Stimulated activated CD4-positive, alpha-beta T cell treated with anti-CD3 and anti-CD28 coated beads, TNF-alpha, amount 100 ng/mL, for 24 hours (primary cell): Measurements from ENCODE around the gene MDGA2.
A peak's percentile ranks its signal among the peaks of the same experiment; 100 is the strongest.
"Not testable (repeated sequence)": the region's sequence is repeated elsewhere in the genome, so short reads cannot be mapped to it uniquely, and the experiment has no call there.

Experiments used
- DNase-seq, 3 experiments: peaks; one replicate each; pipeline ENCODE4 v3.0.0-alpha.2; 2020; ENCODE audit warnings: low read depth in 3 of 3

Gene MDGA2

DNA sequence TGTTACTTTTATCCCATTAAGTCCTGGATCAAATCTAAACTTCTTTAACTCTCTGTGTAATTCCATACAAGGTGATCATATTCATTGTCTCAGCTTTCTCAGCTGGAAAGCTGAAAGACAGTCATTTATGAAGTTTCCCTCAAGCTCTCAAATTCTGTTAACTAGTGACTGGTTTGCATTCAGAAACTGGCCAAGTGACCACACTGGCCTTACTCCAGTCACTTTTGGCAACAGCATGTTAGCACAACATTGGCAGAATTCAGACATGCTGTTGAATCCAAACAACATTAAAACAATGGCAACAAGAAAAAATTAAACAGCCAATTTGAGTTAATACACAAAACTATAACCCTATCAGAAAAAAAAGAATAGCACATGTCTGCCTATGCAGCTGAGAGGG is 343.3 kb downstream of the MDGA2 start:
- no peak for DNase-seq

DNA sequence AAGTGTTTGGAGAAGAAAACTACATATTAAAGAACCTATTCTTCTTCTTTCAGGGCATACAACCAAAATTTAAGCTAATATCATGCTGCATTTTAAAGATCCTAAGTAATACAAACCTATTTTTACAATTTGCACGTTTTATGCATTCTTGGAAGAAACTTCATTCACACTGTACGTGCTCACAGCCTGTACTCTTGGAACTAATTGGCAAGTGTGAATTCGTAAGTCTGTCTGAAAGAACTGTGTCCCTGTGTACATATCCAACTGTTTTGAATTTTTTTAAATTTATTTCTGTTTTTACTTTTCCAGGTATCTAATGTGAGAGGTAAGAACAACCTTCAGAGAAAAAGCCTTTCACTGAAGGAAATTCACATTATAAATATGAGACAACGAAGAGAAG is 347.0 kb downstream of the MDGA2 start:
- DNase-seq: no peak

DNA sequence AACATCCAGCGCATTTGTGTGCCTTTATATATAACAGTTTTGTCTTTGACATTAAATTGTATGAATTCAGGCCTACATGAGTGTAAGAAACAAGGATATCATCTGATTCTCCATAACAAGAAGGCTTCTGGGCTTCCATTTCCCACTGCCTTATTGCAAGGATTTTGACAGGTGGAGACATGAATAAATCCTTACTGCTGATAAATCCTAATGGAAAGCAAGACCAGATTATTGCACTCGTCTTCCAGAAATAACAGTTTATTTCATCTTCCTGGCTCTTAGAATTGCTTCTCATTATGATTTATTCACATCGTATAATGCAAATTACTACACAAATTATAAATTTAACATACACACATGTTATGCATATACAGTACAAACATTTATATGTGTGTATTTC is 348.1 kb downstream of the MDGA2 start:
- no peak for DNase-seq

DNA sequence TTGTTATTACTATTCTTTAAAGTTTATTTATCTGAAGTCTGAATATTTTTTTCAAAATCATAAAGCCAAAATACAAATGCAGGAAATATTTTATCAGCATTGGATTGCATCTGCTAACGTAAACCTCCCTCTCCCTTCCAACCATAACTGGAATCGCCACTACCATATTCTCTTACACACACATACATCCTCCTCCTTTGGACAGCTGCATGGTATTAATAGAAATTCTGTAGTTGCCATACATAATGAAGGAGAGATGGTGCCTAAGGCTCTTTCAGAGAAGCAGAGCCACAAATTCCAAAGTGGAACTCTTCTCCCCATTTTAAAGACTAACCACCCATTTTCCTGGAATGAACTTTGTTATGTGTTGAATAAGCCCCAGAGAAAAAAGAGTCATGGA is 352.7 kb downstream of the MDGA2 start:
- no peak for DNase-seq

DNA sequence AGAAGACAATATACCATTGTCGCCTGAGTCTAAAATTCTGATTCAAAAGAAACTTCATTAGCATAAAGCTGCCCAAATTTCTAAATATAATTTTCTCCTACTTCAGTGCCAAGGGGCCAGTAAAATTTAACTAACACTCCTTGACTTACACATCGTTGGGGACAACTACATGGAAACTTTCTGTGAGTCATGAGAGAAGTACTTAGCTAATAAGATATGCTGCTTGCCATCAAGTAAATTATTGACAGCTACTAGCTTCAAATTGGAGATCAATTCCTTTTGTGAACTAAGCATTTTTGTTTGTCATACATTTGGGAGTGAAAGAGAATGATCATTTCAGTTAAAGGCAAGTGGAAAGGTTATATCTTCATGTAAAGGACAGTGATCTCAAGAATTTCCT is 373.3 kb downstream of the MDGA2 start:
- DNase-seq: no peak

DNA sequence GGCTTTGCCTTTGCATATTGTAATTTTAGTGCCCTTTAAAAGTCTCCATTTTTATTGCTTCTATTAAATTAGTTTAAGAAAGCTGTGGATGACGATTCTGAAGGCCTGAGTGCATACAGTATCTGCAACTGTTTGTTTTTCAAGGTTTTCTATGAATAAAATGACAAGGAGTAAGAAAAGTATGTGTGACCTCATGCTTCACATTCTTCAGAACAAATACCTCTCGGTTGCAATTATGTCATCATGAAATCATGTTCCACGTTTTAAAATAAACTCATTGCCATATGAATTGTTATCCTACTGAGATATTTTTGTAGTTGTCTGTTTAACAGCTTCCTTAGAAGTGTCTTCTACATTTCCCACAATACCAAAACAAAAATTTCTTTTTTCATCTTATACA is 374.6 kb downstream of the MDGA2 start:
- no peak for DNase-seq

DNA sequence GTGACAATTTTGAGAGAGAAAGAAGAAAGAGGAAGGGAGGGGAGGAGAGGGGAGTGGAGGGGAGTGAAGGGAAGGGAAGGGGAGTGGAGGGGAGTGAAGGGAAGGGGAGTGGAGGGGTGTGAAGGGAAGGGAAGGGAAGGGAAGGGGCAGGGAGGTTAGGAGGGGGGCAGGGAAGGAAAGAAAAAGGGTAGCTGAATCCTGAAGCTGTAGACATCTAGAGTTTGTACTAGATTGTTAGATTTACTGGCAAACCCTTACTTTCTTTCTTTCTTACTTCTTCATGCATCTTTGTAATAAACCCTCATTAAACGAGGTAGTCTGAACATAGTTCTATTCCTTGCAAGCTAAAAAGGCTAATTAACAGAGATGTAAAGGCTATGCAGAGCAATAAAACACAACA is 378.0 kb downstream of the MDGA2 start:
- DNase-seq: no peak

DNA sequence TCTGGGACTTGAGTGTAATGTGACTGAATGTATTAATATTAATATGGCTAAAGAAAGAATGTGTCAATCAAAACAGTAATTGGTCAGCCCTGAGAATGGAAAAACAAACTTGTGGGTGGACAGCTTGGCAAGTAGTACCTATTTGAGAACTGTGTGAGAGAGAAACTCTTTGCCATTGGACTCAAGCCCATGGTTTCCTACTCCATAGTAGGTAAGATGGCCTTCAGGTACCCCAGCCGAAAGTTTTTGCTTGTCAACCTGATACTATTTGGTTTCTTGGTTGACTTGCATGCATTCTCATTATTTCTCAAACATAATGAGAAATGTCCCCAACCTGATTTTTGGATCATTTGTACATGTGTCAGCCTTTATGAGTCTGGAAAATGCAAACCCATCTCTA is 391.1 kb downstream of the MDGA2 start:
- no peak for DNase-seq

DNA sequence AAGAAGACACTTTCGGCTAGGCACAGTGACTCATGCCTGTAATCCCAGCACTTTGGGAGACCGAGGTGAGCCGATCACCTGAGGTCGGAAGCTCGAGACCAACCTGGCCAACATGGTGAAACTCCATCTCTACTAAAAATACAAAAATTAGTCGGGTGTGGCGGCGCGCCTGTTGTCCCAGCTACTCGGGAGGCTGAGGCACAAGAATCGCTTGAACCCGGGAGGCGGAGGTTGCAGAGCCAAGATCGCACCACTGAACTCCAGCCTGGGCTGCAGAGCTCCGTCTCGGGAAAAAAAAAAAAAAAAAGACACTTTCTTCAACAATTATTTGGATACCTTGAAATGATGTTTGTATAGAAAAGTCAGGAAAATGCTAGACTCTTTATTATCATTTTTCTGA is 393.6 kb downstream of the MDGA2 start:
- DNase-seq: not testable (repeated sequence)

DNA sequence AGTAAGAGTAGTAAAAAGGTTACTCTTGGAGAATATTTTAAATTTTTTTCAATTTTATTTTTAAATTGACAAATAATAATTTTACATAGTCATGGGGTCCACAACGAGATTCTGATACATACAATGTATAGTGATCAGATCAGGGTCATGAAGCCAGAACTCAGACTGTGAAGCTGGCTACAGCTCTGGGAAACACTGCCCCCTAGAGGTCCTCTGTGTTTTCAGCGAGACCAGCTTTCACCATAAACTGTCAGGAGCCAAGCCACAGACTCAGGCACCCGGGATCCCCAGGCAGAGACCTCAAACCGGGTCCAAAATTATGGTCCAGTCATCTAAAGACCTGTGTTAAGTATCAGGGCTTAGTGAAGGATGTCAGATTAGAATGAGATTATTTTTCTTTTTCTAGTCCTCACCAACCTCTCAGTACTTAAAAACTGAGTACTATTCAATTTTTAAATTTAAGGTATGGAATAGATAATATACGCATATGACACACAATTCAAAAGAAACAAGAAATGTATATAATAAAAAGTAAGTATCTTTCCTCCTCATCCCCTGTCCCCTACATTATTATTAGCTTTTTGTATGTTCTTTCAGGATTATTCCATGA is 397.1 kb downstream of the MDGA2 start:
- peak in 1 of 3 experiments; percentile 10 for DNase-seq

DNA sequence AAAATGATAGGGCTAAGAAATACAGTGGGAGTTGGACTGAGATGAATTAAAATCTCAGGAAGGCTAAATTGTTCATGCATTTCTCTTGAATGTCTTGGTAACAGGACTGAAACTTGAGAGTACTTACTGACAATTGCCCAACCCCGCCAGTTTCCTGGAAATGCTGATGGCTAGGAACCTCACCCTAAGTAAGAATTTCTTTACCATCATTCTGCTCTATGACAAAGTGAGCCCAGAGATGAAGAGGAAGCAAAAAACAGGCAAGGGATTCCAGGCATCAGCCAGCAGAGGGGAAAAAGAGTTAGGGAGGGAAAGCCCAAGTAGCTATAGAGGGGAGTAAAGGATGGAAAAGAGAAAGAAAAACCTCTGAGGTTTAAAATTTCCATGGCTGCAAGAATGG is 397.7 kb downstream of the MDGA2 start:
- DNase-seq: no peak

DNA sequence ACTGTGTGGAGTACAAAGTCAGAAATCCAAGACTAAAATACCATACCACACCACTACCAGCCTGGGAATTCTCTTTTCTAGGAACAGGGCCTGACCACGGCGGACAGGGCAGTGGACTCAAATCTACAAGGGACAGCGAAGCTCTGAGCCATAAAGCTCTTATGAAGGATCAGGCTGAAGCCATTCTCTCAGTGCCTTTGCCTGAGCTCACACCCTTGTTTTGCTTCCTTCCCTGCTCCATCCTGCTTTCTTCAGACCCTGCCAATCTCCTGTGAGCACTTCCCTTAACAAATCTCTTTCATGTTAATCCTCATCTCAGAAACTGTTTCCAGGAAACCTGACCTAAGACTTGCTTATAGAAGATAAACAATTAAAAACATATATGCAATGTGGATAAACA is 398.5 kb downstream of the MDGA2 start:
- DNase-seq: no peak

DNA sequence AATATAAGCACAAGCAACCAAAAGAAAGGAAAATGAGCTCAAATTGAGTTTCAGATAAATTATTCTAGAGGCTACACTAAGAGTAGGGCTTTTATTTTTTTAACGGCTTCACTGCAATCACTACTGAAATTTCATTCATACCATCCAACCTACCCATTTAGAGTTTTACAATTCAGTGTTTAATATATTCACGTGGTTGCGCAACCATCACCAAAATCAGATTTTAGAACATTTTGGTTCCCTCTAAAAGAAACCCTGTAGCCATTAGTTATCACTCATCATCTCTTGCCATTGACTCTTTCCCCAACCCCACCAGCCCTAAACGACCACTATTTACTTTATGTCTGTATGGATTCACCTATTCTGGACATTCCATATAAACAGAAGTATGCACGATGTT is 401.5 kb downstream of the MDGA2 start:
- no peak for DNase-seq

DNA sequence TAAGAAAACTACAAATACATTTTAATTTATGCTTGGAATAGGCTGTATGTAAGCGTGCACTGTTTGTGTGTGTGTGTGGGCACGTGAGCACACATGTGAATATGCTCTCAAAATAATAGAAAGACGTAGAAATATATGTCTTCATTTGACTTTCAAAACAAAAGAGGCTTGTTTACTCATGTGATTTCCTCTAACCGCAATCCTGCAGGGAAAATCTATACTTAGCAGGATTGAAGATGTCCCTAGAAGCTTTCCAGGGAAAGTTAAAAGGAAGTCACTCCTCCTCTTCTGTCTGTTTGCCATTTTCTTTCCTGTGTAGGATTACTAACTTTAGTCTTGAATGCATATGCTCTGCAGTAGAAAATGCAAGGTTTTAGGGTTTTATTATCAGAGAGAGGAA is 404.7 kb downstream of the MDGA2 start:
- no peak for DNase-seq

DNA sequence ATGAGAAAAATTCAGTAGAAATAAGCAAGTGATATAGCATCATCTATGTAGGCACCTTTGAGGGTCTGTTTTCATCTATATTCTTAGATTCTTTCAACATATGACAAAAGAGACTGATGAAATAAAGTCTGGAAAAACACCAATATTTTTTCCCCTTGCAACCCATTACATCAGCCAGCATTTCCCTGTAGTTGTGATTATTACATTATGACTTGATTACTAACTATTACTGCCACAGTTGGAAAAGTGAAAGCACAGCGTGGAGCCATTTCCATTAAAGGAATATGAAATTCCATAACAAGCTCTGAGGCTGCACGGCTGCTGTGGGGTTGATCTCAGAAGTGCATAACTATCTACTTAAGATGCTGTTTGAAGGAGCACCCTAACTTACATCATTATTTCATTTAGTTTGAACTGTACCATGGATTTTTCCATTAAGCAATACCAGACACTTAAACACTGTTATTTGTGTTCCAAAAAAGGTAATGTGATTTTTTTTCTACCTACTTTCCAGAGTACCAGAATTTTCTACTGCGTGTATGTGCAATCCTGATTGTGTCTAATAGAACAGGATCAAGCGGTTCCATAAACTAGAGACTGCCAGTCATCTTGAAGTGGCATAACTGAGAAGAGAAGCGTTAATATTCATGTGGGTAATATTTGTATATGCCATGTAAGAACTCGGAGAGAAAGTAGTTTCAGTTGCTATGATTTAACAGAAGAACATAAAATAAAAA is 405.5 kb downstream of the MDGA2 start:
- no peak for DNase-seq

DNA sequence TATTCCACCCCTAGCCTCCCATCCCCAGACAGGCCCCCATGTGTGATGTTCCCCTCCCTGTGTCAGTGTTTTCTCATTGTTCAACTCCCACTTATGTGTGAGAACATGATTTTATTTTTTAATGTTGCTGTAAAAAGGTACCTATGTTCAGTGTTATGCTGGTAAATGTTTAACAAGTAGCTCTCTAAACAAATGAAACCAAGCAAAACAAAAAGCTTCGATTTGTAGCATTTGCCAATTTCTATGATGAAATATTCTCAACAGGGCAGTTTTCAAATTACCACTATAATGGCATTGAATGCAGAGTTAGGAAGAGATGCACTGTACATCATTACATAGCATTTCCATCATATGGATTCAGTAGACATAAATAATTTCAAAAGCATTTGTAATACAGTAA is 410.6 kb downstream of the MDGA2 start:
- no peak for DNase-seq

DNA sequence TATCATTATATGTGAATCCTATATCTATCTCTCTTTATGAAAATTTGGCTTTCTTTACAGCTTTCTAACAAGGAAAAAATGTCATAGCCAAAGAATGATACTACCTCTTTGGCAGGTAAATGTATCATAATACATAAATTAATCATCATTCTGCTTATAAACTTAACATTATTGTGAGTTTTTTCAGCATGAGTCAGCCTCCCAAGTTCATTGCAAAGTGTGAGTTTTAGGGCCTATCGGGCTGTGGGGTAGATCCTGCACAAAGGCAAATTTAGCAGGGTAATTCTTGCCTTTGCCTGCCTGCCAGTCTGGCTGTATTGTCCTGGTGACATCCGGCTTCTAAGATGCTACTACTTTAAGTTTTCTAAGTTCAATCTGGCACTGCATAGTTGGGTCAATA is 412.6 kb downstream of the MDGA2 start:
- no peak for DNase-seq

DNA sequence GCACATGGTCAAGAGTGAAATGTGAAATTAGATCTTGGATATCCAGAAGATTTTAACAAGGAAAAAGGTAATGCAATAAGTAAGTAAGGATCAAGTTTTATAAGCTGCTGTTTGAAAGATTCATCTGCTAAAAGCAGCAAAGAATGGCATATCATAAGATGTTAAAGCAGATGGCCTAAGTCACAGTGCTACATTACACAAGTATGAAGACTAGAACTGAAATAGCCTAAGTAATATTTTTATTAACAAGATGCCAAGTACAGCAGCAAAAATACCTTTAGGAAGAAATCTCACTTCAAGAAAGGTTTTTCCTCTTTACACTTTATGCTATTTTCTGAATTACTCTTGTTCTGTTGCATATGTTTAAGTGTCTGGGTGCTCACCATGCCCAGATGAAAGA is 414.1 kb downstream of the MDGA2 start:
- DNase-seq: no peak

DNA sequence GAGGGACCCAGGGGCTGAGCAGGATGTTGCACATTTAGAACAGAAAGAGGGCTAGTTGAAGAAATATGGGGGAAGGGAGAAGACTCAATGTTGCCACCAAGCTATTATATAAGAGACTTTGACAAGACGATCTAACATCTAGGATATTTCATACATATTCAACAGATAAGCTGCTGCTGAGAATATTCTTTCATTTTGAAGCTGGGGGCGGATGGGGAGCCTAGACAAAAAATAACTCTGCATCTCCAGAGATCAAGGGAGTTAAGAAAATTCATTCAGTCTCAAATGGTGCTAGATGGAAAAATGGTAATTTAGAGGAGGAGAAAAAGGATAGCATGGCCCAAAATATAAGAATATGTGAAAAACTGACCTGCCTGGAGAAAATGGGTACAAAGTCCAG is 415.6 kb downstream of the MDGA2 start:
- no peak for DNase-seq

DNA sequence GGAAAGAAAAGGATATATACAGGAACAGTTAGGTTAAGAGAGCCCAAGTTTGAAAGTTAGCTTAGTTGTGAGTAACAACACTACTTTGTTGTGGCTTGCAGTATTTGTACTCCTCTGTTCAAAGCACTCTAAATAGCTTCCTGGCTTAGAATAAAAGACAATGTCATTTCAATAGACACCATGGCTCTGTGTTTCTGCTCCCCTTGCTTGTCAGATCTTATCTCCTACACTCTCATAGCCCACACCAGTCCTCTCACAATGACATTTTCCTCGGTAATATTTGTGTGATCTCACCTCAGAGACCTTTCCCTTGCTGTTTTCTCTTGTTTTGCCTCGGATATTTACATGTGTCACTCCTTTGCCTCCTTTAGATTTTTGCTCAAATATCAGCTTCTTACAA is 418.4 kb downstream of the MDGA2 start:
- no peak for DNase-seq

DNA sequence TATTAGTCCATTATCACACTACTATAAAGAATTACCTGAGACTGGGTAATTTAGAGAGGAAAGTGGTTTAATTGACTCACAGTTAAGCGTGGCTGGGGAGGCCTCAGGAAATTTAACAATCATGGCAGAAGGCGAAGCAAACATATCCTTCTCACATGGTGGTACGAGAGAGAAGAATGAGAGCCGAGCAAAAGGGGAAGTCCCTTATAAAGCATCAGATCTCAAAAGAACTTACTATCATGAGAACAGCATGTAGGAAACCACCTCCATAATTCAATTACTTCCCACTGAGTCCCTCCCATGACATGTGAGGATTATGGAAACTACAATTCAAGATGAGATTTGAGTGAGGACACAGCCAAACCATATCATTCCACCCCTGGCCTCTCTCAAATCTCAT is 422.6 kb downstream of the MDGA2 start:
- DNase-seq: no peak

DNA sequence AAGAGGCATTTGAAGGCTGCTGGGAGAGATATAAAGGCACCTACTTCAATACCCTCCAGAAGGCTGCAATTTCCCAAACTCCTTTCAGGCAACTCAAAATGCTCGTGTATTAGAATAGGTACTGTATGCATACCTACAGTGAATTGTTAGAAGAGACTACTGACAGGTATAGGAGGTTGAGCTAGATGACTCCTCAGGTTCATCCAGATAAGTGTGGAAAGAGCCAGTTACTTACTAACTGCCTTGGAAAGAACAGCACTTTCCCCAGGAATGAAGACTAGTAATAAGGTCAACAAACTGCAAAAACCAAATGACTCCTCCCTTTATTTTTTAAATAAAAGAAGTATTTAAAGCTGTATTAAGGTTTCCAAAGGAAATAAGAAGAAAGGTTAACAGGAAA is 429.0 kb downstream of the MDGA2 start:
- no peak for DNase-seq

DNA sequence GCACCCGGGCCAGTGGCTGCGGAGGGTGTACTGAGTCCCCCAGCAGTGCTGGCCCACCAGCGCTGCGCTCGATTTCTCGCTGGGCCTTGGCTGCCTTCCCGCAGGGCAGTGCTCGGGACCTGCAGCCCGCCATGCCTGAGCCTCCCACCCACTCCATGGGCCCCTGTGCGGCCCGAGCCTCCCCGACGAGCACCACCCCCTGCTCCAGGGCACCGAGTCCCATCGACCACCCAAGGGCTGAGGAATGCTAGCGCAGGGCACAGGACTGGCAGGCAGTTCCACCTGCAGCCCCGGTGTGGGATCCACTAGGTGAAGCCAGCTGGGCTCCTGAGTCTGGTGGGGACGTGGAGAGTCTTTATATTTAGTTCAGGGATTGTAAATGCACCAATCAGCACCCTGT is 432.8 kb downstream of the MDGA2 start:
- DNase-seq: not testable (repeated sequence)
